ENCODE measurements around the gene CDH5. TPM values are rescaled to one million over a fixed set of nuclear protein-coding genes. Genes with fewer than 3 reads are reported as not detected.

CDH5 gene
- total and polyA plus RNA-seq, 2 of the 13 experiments (the other 11 are each of a cell fraction or from before 2014, with no cell fraction given) = 0.71 to 1.1 TPM

GRCh38 chr16:66390346-66391108 is 24.0 kb downstream of the CDH5 start:
- no peaks in the 10 kb centered on the region for H3K79me2 ChIP-seq (ENCODE audit: insufficient read depth, low read length)
- no peak for TF ChIP-seq ZNF460 (CRISPR knock-in tag; IDR thresholded peaks at IDR 0.05; ENCODE audit: borderline replicate concordance)
- no peaks in the 10 kb centered on the region for H4K20me1 ChIP-seq (ENCODE audit: insufficient read depth, low read length)
- H3K4me2 ChIP-seq (ENCODE audit: low read depth, low read length) = no peak overlapping the region
- no peaks in the 10 kb centered on the region for H3K9me3 ChIP-seq (ENCODE audit: low read length)
- ATAC-seq (no peak), DNase-seq (ENCODE audit: low spot score) (no peak), FAIRE-seq (no peak)
- no peak overlapping the region for H3K4me3 ChIP-seq (replicated peaks in 1 of 3; ENCODE audit: insufficient read depth in 1 of 3, low read depth in 2 of 3, low read length in 3 of 3)
- ChIA-PET POLR2A (no interaction called here), CTCF (ENCODE audit: low intra/inter-chr PET ratio, low total read pairs) (no interaction called here)
- in situ Hi-C loops (cut with HindIII; ENCODE audit: extremely low pct_ligation_motif_present, low pct_unique_long_range_greater_than_20kb) (no loop called here), intact Hi-C loops (cut with micrococcal nuclease; ENCODE audit: unreplicated experiment) (no loop called here)
- H3K27ac ChIP-seq (ENCODE audit: extremely low read length, insufficient read depth, low read length) = no peak overlapping the region
- peaks cover 30% of the 10 kb centered on the region for H3K4me1 ChIP-seq (ENCODE audit: insufficient read depth, low read length)
- no peak overlapping the region for H2AFZ ChIP-seq (ENCODE audit: low read length)
- whole genome bisulfite sequencing (ENCODE audit: low lambda C conversion rate) = 63% methylated on average over 9 of the region's 14 CpGs
- H3K9ac ChIP-seq (ENCODE audit: insufficient read depth, low read depth, low read length) = no peak overlapping the region
- H3K27me3 ChIP-seq (ENCODE audit: control insufficient read depth in 1 of 2, insufficient read depth in 2 of 2, low read length in 2 of 2) = no peaks in the 10 kb centered on the region
- no peaks in the 10 kb centered on the region for H3K36me3 ChIP-seq (replicated peaks in 1 of 2; ENCODE audit: control insufficient read depth in 1 of 2, insufficient read depth in 2 of 2, low read length in 2 of 2)
- no TSS peak for BruUV-seq (replicated peaks)

- H3K4me3 ChIP-seq (replicated peaks in 1 of 3; ENCODE audit: insufficient read depth in 1 of 3, low read depth in 2 of 3, low read length in 3 of 3) = no peak overlapping the region
- H3K9me3 ChIP-seq (ENCODE audit: low read length) = no peaks in the 10 kb centered on the region
- DNase-seq (ENCODE audit: low spot score) = no peak
- no peak overlapping the region for H3K4me2 ChIP-seq (ENCODE audit: low read depth, low read length)
- TF ChIP-seq CBX1 (IDR thresholded peaks at IDR 0.05; ENCODE audit: low read depth) = no peak
- TF ChIP-seq SIX4 (CRISPR knock-in tag; IDR thresholded peaks at IDR 0.05) = no peak
- TF ChIP-seq NFKBIZ (CRISPR knock-in tag; IDR thresholded peaks at IDR 0.05) = no peak
- no peak for TF ChIP-seq ZNF563 (CRISPR knock-in tag; IDR thresholded peaks at IDR 0.05)
- TF ChIP-seq ZFYVE20 (CRISPR knock-in tag; IDR thresholded peaks at IDR 0.05; ENCODE audit: borderline replicate concordance, low read depth) = no peak
- intact Hi-C loops (cut with micrococcal nuclease; ENCODE audit: unreplicated experiment) (no loop called here), in situ Hi-C loops (cut with HindIII; ENCODE audit: extremely low pct_ligation_motif_present, low pct_unique_long_range_greater_than_20kb) (no loop called here)
- no peak for ATAC-seq
- H3K79me2 ChIP-seq (ENCODE audit: insufficient read depth, low read length) = no peaks in the 10 kb centered on the region
- H2AFZ ChIP-seq (ENCODE audit: low read length) = no peak overlapping the region
- peaks cover 24% of the 10 kb centered on the region for H3K4me1 ChIP-seq (ENCODE audit: insufficient read depth, low read length)
- FAIRE-seq = no peak
- BruUV-seq (replicated peaks) = no TSS peak
- no peaks in the 10 kb centered on the region for H4K20me1 ChIP-seq (ENCODE audit: insufficient read depth, low read length)
- no peak overlapping the region for H3K27ac ChIP-seq (ENCODE audit: extremely low read length, insufficient read depth, low read length)
- CTCF ChIA-PET (ENCODE audit: low intra/inter-chr PET ratio, low total read pairs) = no interaction called here
- H3K36me3 ChIP-seq (replicated peaks in 1 of 2; ENCODE audit: control insufficient read depth in 1 of 2, insufficient read depth in 2 of 2, low read length in 2 of 2) = no peaks in the 10 kb centered on the region
- POLR2A ChIA-PET = no interaction called here
- no peaks in the 10 kb centered on the region for H3K27me3 ChIP-seq (ENCODE audit: control insufficient read depth in 1 of 2, insufficient read depth in 2 of 2, low read length in 2 of 2)
- WGBS (ENCODE audit: low lambda C conversion rate) = 62% methylated on average over 17 of the region's 18 CpGs
- H3K9ac ChIP-seq (ENCODE audit: insufficient read depth, low read depth, low read length) = no peak overlapping the region
Observed at GRCh38 chr16:66391726-66392670, 25.5 kb downstream of the CDH5 start.

Measured in HepG2 (cell line).